GM15510 (cell line): Measurements from ENCODE around the gene FOXP4.

Source experiments
- POLR2A ChIP-seq: IDR thresholded peaks from 3 replicates; pipeline ENCODE4 v1.6.1; 2011; ENCODE audit warnings: borderline replicate concordance; ENCODE audit not compliant: insufficient read length; ENCODE audit errors: extremely low read depth

FOXP4 gene

GRCh38 chr6:41548841-41549642, 2.9 kb downstream of the FOXP4 start:
- TF ChIP-seq POLR2A = no peak

GRCh38 chr6:41549673-41550072, 3.5 kb downstream of the FOXP4 start:
- no peak for TF ChIP-seq POLR2A

- no peak for TF ChIP-seq POLR2A
Measured at GRCh38 chr6:41551086-41551700, 5.0 kb downstream of the FOXP4 start.

GRCh38 chr6:41551857-41552256, 5.7 kb downstream of the FOXP4 start:
- no peak for TF ChIP-seq POLR2A

GRCh38 chr6:41552723-41553122, 6.5 kb downstream of the FOXP4 start:
- no peak for TF ChIP-seq POLR2A

- TF ChIP-seq POLR2A = no peak
Measured at GRCh38 chr6:41553405-41553999, 7.3 kb downstream of the FOXP4 start.

GRCh38 chr6:41555326-41556300, 9.4 kb downstream of the FOXP4 start:
- no peak for TF ChIP-seq POLR2A

- TF ChIP-seq POLR2A = no peak
Measured at GRCh38 chr6:41557335-41557734, 11.2 kb downstream of the FOXP4 start.

- no peak for TF ChIP-seq POLR2A
Measured at GRCh38 chr6:41558033-41558807, 12.0 kb downstream of the FOXP4 start.

GRCh38 chr6:41559655-41560427, 13.7 kb downstream of the FOXP4 start:
- no peak for TF ChIP-seq POLR2A

GRCh38 chr6:41560431-41561192, 14.4 kb downstream of the FOXP4 start:
- no peak for TF ChIP-seq POLR2A

- no peak for TF ChIP-seq POLR2A
Measured at GRCh38 chr6:41561416-41561815, 15.2 kb downstream of the FOXP4 start.

- TF ChIP-seq POLR2A = no peak
Measured at GRCh38 chr6:41561931-41562911, 16.0 kb downstream of the FOXP4 start.
